ENCODE data around the gene CIDEB.
A peak's percentile ranks its signal among the peaks of the same experiment; 100 is the strongest.
"Not testable (repeated sequence)": the region's sequence is repeated elsewhere in the genome, so short reads cannot be mapped to it uniquely, and the experiment has no call there.

The CIDEB gene

GRCh38 chr14:24307575-24308341, at the start of gene CIDEB:
Gene CIDEB (minus strand): TSS chr14:24307977. CDS start chr14:24307858, 119 bp downstream.
- DNase-seq (ENCODE audit: low spot score) = peak; percentile 80

GRCh38 chr14:24356208-24356607, 48.4 kb upstream of the CIDEB start:
- DNase-seq (ENCODE audit: low spot score) = no peak

GRCh38 chr14:24355009-24355408, 47.2 kb upstream of the CIDEB start:
- DNase-seq (ENCODE audit: low spot score) = no peak

GRCh38 chr14:24354482-24354825, 46.7 kb upstream of the CIDEB start:
- DNase-seq (ENCODE audit: low spot score) = not testable (repeated sequence)

GRCh38 chr14:24353559-24354481, 46.0 kb upstream of the CIDEB start:
- peak; percentile 81 for DNase-seq (ENCODE audit: low spot score)

- DNase-seq (ENCODE audit: low spot score) = no peak
Observed at GRCh38 chr14:24351517-24351916, 43.7 kb upstream of the CIDEB start.

- no peak for DNase-seq (ENCODE audit: low spot score)
Observed at GRCh38 chr14:24349742-24350141, 42.0 kb upstream of the CIDEB start.

GRCh38 chr14:24348186-24348585, 40.4 kb upstream of the CIDEB start:
- no peak for DNase-seq (ENCODE audit: low spot score)

- DNase-seq (ENCODE audit: low spot score) = no peak
Observed at GRCh38 chr14:24347134-24347533, 39.4 kb upstream of the CIDEB start.

GRCh38 chr14:24343795-24344660, 36.3 kb upstream of the CIDEB start:
- no peak for DNase-seq (ENCODE audit: low spot score)

- no peak for DNase-seq (ENCODE audit: low spot score)
Observed at GRCh38 chr14:24342889-24343288, 35.1 kb upstream of the CIDEB start.

- no peak for DNase-seq (ENCODE audit: low spot score)
Observed at GRCh38 chr14:24340606-24341005, 32.8 kb upstream of the CIDEB start.

- peak; percentile 37 for DNase-seq (ENCODE audit: low spot score)
Observed at GRCh38 chr14:24339284-24340151, 31.7 kb upstream of the CIDEB start, which contains the start of gene RIPK3. Gene RIPK3 (minus strand): TSS chr14:24339991. CDS start chr14:24339826, 165 bp downstream.

- DNase-seq (ENCODE audit: low spot score) = no peak
Observed at GRCh38 chr14:24338843-24339242, 31.1 kb upstream of the CIDEB start.

- DNase-seq (ENCODE audit: low spot score) = no peak
Observed at GRCh38 chr14:24337824-24338175, 30.0 kb upstream of the CIDEB start.

- DNase-seq (ENCODE audit: low spot score) = no peak
Observed at GRCh38 chr14:24337144-24337823, 29.5 kb upstream of the CIDEB start.

- no peak for DNase-seq (ENCODE audit: low spot score)
Observed at GRCh38 chr14:24335461-24336171, 27.8 kb upstream of the CIDEB start.

- DNase-seq (ENCODE audit: low spot score) = no peak
Observed at GRCh38 chr14:24334431-24335291, 26.9 kb upstream of the CIDEB start, which contains the start of gene ADCY4. Gene ADCY4 (minus strand): TSS chr14:24335071. CDS start chr14:24334652, 419 bp downstream.
